ACC112 (cell line): ENCODE measurements around the gene ADNP.

Experiments
- H2AFZ ChIP-seq: fragments of 200-600 bp; sonication (generic); one replicate; pipeline ENCODE4 v1.6.0; 2017; ENCODE audit warnings: antibody characterized with exemption, low read length; ENCODE audit not compliant: unreplicated experiment
- H3K27ac ChIP-seq: fragments of 200-600 bp; sonication (generic); 2 replicates; pipeline ENCODE4 v1.5.1; 2014; ENCODE audit warnings: low read depth, mild to moderate bottlenecking, antibody characterized with exemption, low read length, moderate library complexity
- H3K27me3 ChIP-seq: fragments of 200-600 bp; sonication (generic); 2 replicates; pipeline ENCODE4 v1.6.1; 2014; ENCODE audit warnings: mild to moderate bottlenecking, antibody characterized with exemption, low read length, moderate library complexity, mixed read lengths; ENCODE audit not compliant: insufficient read depth
- H3K36me3 ChIP-seq: fragments of 200-600 bp; sonication (generic); 2 replicates; pipeline ENCODE4 v1.6.1; 2016; ENCODE audit warnings: mild to moderate bottlenecking, antibody characterized with exemption, low read length, moderate library complexity, mixed read lengths; ENCODE audit not compliant: insufficient read depth
- H3K4me1 ChIP-seq: fragments of 200-600 bp; sonication (generic); one replicate; pipeline ENCODE4 v1.6.1; 2016; ENCODE audit warnings: low read length, mixed read lengths; ENCODE audit not compliant: insufficient read depth, unreplicated experiment, control insufficient read depth
- H3K4me3 ChIP-seq: fragments of 200-600 bp; sonication (generic); 2 replicates; pipeline ENCODE4 v1.5.1; 2014; ENCODE audit warnings: mild to moderate bottlenecking, low read depth, low read length
- H3K79me2 ChIP-seq: fragments of 200-600 bp; sonication (generic); one replicate; pipeline ENCODE4 v1.6.0; 2016; ENCODE audit warnings: low read length; ENCODE audit not compliant: control insufficient read depth, unreplicated experiment, insufficient read depth

The ADNP gene

GRCh38 chr20:50868509-50869495, 62.4 kb downstream of the ADNP start:
- H2AFZ ChIP-seq, result no peak overlapping the region
- no peak overlapping the region for H3K27ac ChIP-seq
- H3K36me3 ChIP-seq, result no peaks in the 10 kb centered on the region
- no peaks in the 10 kb centered on the region for H3K79me2 ChIP-seq
- no peaks in the 10 kb centered on the region for H3K4me1 ChIP-seq
- H3K4me3 ChIP-seq, result no peak overlapping the region
- no peaks in the 10 kb centered on the region for H3K27me3 ChIP-seq

- Histone ChIP-seq H3K27ac (no peak overlapping the region), H2AFZ (no peak overlapping the region), H3K79me2 (no peaks in the 10 kb centered on the region), H3K4me1 (no peaks in the 10 kb centered on the region), H3K36me3 (no peaks in the 10 kb centered on the region), H3K27me3 (no peaks in the 10 kb centered on the region), H3K4me3 (no peak overlapping the region)
These were observed 63.4 kb downstream of the ADNP start for GRCh38 chr20:50867805-50868204.

- no peaks in the 10 kb centered on the region for H3K27me3 ChIP-seq
- H3K4me1 ChIP-seq, result no peaks in the 10 kb centered on the region
- H2AFZ ChIP-seq, result no peak overlapping the region
- H3K27ac ChIP-seq, result no peak overlapping the region
- H3K36me3 ChIP-seq, result no peaks in the 10 kb centered on the region
- no peaks in the 10 kb centered on the region for H3K79me2 ChIP-seq
- no peak overlapping the region for H3K4me3 ChIP-seq
These were observed 64.4 kb downstream of the ADNP start for GRCh38 chr20:50866831-50867230.

DNA sequence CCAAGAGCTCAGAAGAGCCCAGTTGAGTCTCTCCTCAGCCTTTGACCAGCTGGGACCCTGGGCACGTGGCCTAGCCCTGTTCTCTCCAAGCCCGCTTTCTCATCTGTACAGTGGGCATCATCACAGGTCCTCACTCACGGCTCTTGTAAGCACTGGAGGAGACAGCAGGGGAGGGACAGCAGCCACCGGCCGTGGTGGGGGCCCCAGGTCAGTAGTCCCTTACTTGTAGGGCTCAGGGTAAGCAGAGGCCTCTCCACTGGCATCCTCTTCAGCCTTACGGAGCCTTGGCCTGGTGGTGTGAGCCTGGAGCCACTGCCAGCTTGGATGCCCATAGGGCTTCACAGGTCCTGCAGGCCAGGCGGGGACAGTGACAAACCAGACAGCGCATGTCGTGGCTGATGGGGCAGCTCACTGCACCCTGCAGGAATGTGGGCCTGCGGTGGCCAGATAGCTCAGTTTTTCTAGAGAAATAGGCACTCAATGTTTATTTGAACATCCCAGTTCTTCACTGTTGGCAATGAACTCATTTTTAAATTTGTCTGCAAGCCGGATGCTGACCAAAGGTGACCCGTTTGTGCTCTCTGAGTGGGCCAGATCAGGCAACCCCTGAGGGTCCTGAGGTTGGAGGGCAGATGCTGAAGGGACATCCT, 65.1 kb downstream of the ADNP start:
- Histone ChIP-seq H3K4me3 (no peak overlapping the region), H3K27ac (no peak overlapping the region), H2AFZ (no peak overlapping the region), H3K79me2 (no peaks in the 10 kb centered on the region), H3K27me3 (no peaks in the 10 kb centered on the region), H3K4me1 (no peaks in the 10 kb centered on the region), H3K36me3 (no peaks in the 10 kb centered on the region)

DNA sequence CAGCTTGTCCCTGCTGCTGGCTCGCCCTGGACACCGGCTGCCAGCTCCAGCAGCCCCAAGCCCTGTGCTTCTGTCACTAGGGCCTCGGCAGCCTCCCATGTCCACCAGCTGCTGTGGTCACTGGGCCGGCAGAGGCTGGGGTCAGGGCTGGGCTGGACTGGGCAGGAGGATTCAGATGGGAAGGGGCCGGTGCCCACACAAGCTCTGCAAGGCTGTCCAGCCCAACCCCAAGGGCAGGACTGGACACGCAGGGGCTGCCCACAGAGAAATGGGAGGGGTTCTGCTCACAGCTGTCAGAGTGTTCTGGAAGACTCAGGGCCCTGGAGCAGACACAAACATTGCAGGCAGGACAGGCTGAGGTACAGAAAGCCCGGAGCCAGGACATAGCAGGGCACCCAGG, 65.6 kb downstream of the ADNP start:
- H3K79me2 ChIP-seq, result no peaks in the 10 kb centered on the region
- no peaks in the 10 kb centered on the region for H3K4me1 ChIP-seq
- no peaks in the 10 kb centered on the region for H3K27me3 ChIP-seq
- H3K36me3 ChIP-seq, result no peaks in the 10 kb centered on the region
- no peak overlapping the region for H3K27ac ChIP-seq
- no peak overlapping the region for H2AFZ ChIP-seq
- no peak overlapping the region for H3K4me3 ChIP-seq

- Histone ChIP-seq H3K27ac (no peak overlapping the region), H3K79me2 (no peaks in the 10 kb centered on the region), H3K27me3 (no peaks in the 10 kb centered on the region), H3K36me3 (no peaks in the 10 kb centered on the region), H3K4me3 (no peak overlapping the region), H2AFZ (no peak overlapping the region), H3K4me1 (no peaks in the 10 kb centered on the region)
These were observed 66.1 kb downstream of the ADNP start for GRCh38 chr20:50865114-50865513.

DNA sequence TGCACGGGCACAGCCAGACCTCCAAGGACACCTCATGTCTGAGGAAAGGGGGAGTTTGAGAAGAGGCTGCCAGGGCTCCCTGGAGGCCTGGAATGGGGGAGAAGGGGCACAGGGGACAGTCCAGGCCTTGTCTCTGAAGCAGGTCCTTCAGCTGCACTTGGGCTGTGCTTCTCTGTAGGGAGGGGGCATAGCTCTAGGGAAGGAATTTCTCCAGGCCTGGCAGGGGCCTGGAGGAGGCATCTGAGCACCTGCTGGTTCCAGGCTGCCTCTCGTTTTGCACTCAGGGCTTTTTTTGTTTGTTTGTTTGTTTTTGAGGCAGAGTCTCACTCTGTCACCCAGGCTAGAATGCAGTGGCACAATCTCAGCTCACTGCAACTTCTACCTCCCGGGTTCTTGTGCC, 68.7 kb downstream of the ADNP start:
- Histone ChIP-seq H3K36me3 (no peaks in the 10 kb centered on the region), H3K27me3 (no peaks in the 10 kb centered on the region), H3K4me3 (no peak overlapping the region), H3K27ac (no peak overlapping the region), H2AFZ (no peak overlapping the region), H3K79me2 (no peaks in the 10 kb centered on the region), H3K4me1 (no peaks in the 10 kb centered on the region)

GRCh38 chr20:50861012-50861411, 70.2 kb downstream of the ADNP start:
- no peak overlapping the region for H2AFZ ChIP-seq
- H3K79me2 ChIP-seq, result no peaks in the 10 kb centered on the region
- H3K4me1 ChIP-seq, result no peaks in the 10 kb centered on the region
- H3K36me3 ChIP-seq, result no peaks in the 10 kb centered on the region
- H3K4me3 ChIP-seq, result no peak overlapping the region
- H3K27me3 ChIP-seq, result no peaks in the 10 kb centered on the region
- H3K27ac ChIP-seq, result no peak overlapping the region

DNA sequence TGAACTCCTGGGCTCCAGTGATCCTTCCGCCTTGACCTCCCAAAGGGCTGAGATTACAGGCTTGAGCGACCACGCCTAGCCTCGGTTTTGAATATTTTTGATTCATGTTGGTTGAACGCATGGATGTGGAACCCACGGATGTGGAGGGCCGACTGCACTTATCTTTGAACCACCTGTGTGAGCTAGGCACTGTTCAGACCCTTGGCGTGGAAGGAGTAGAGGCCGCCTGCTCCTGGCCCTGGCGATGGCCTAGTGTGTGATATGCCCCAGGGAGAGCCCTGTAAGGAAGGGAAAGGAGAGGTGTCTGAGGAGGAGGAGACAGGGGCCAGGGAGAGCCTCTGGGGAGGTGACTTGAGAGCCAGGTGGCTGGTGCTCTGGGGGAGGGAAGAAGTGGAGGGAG, 72.1 kb downstream of the ADNP start:
- Histone ChIP-seq H2AFZ (no peak overlapping the region), H3K27ac (no peak overlapping the region), H3K79me2 (no peaks in the 10 kb centered on the region), H3K27me3 (no peaks in the 10 kb centered on the region), H3K36me3 (no peaks in the 10 kb centered on the region), H3K4me3 (no peak overlapping the region), H3K4me1 (no peaks in the 10 kb centered on the region)

- H3K4me1 ChIP-seq, result no peaks in the 10 kb centered on the region
- H3K4me3 ChIP-seq, result no peak overlapping the region
- H3K27me3 ChIP-seq, result no peaks in the 10 kb centered on the region
- no peak overlapping the region for H3K27ac ChIP-seq
- no peak overlapping the region for H2AFZ ChIP-seq
- H3K36me3 ChIP-seq, result no peaks in the 10 kb centered on the region
- H3K79me2 ChIP-seq, result no peaks in the 10 kb centered on the region
These were observed 72.7 kb downstream of the ADNP start for GRCh38 chr20:50858525-50858924.

- H3K79me2 ChIP-seq, result no peaks in the 10 kb centered on the region
- no peak overlapping the region for H2AFZ ChIP-seq
- H3K27ac ChIP-seq, result no peak overlapping the region
- H3K36me3 ChIP-seq, result no peaks in the 10 kb centered on the region
- no peak overlapping the region for H3K4me3 ChIP-seq
- H3K27me3 ChIP-seq, result no peaks in the 10 kb centered on the region
- no peaks in the 10 kb centered on the region for H3K4me1 ChIP-seq
These were observed 73.9 kb downstream of the ADNP start for GRCh38 chr20:50857348-50857747.
